ENCODE data around the gene CYP4F2. TPM values are rescaled to one million over a fixed set of nuclear protein-coding genes. Genes with fewer than 3 reads are reported as not detected.
A peak's percentile ranks its signal among the peaks of the same experiment; 100 is the strongest.

The CYP4F2 gene
- total and polyA plus RNA-seq, 9 of the 15 experiments (the other 6 are each of a cell fraction or from before 2014, with no cell fraction given), result 0.10 to 0.56 (median 0.32) TPM; not detected in 2

DNA sequence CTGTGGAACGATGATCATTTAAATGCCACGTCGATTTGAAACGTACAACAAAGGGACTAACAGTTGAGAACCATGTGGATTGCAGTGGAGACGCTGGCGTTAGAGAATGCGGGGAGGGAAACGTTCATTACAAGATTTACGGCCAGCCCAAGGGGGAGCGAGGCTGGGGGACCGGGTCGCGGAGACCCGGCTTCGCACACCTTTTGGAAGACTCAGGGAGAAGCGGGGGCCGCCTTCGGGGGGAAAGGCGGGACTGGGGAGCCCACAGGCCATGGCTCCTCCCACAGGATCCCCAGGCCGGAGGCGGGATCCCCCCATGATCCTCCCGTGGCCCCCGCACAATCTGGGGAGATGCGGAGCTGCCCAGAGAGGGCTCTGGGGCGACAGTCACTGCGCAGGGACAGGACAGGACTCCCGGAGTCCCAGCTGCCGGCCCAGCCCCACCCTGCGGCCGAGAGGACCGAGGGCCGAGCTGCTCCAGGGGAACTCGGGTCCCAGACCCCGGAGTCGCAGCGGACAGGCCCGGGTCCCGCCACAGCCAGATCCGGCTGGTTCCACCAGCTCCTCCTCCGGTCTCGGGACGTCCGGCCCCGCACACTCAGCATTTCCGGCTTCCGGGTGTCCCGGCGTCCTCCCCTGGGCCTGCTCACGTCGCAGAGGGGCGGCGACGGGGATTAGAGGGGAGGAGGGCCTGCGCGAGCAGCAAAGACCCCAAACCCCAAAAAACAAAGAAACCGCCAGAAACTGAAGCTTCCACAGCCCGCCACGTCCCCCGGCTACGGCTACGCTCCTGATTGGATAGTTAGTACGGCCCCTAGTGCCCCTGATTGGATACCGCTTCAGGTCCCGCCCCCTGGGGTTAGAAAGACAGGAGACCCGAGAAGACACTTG, 61.3 kb downstream of the CYP4F2 start (continued):
- peak; percentile 85 for TF ChIP-seq ZBTB17 (CRISPR knock-in tag; IDR thresholded peaks at IDR 0.05)
- TF ChIP-seq, protein P1, sequence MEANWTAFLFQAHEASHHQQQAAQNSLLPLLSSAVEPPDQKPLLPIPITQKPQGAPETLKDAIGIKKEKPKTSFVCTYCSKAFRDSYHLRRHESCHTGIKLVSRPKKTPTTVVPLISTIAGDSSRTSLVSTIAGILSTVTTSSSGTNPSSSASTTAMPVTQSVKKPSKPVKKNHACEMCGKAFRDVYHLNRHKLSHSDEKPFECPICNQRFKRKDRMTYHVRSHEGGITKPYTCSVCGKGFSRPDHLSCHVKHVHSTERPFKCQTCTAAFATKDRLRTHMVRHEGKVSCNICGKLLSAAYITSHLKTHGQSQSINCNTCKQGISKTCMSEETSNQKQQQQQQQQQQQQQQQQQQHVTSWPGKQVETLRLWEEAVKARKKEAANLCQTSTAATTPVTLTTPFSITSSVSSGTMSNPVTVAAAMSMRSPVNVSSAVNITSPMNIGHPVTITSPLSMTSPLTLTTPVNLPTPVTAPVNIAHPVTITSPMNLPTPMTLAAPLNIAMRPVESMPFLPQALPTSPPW (CRISPR knock-in tag; IDR thresholded peaks at IDR 0.05), result peak; percentile 81
- no peak for TF ChIP-seq DDX20 (tag; IDR thresholded peaks at IDR 0.05; ENCODE audit: low read depth)
- no peak for TF ChIP-seq ZC3H4 (CRISPR knock-in tag; IDR thresholded peaks at IDR 0.05; ENCODE audit: borderline replicate concordance)
- peak; percentile 74 for TF ChIP-seq PHF8 (IDR thresholded peaks at IDR 0.05; ENCODE audit: borderline replicate concordance, low read length)
- 0 out of 2 replicates have a peak, but pooled peaks have one; percentile 33 for TF ChIP-seq SIN3B (IDR thresholded peaks at IDR 0.05; ENCODE audit: low read depth)
- TF ChIP-seq TAF1 (IDR thresholded peaks at IDR 0.05; ENCODE audit: control insufficient read depth, extremely low read depth, insufficient read depth, low read length, severe bottlenecking), result peak; percentile 63
- TF ChIP-seq, protein P2, sequence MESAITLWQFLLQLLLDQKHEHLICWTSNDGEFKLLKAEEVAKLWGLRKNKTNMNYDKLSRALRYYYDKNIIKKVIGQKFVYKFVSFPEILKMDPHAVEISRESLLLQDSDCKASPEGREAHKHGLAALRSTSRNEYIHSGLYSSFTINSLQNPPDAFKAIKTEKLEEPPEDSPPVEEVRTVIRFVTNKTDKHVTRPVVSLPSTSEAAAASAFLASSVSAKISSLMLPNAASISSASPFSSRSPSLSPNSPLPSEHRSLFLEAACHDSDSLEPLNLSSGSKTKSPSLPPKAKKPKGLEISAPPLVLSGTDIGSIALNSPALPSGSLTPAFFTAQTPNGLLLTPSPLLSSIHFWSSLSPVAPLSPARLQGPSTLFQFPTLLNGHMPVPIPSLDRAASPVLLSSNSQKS (CRISPR knock-in tag; IDR thresholded peaks at IDR 0.05), result no peak; the same call in 1 of the 2 replicates
- TF ChIP-seq SMARCA4 (IDR thresholded peaks at IDR 0.05), result no peak
- TF ChIP-seq, protein P3, sequence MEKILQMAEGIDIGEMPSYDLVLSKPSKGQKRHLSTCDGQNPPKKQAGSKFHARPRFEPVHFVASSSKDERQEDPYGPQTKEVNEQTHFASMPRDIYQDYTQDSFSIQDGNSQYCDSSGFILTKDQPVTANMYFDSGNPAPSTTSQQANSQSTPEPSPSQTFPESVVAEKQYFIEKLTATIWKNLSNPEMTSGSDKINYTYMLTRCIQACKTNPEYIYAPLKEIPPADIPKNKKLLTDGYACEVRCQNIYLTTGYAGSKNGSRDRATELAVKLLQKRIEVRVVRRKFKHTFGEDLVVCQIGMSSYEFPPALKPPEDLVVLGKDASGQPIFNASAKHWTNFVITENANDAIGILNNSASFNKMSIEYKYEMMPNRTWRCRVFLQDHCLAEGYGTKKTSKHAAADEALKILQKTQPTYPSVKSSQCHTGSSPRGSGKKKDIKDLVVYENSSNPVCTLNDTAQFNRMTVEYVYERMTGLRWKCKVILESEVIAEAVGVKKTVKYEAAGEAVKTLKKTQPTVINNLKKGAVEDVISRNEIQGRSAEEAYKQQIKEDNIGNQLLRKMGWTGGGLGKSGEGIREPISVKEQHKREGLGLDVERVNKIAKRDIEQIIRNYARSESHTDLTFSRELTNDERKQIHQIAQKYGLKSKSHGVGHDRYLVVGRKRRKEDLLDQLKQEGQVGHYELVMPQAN (IDR thresholded peaks at IDR 0.05; ENCODE audit: borderline replicate concordance), result no peak
- TF ChIP-seq, protein P4, sequence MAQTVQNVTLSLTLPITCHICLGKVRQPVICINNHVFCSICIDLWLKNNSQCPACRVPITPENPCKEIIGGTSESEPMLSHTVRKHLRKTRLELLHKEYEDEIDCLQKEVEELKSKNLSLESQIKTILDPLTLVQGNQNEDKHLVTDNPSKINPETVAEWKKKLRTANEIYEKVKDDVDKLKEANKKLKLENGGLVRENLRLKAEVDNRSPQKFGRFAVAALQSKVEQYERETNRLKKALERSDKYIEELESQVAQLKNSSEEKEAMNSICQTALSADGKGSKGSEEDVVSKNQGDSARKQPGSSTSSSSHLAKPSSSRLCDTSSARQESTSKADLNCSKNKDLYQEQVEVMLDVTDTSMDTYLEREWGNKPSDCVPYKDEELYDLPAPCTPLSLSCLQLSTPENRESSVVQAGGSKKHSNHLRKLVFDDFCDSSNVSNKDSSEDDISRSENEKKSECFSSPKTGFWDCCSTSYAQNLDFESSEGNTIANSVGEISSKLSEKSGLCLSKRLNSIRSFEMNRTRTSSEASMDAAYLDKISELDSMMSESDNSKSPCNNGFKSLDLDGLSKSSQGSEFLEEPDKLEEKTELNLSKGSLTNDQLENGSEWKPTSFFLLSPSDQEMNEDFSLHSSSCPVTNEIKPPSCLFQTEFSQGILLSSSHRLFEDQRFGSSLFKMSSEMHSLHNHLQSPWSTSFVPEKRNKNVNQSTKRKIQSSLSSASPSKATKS (CRISPR knock-in tag; IDR thresholded peaks at IDR 0.05), result peak; percentile 76
- TF ChIP-seq DIDO1 (tag; IDR thresholded peaks at IDR 0.05; ENCODE audit: low read depth), result no peak
- TF ChIP-seq POLR2AphosphoS2 (IDR thresholded peaks at IDR 0.05; ENCODE audit: low read length), result peak; percentile 97
- TF ChIP-seq, protein P5, sequence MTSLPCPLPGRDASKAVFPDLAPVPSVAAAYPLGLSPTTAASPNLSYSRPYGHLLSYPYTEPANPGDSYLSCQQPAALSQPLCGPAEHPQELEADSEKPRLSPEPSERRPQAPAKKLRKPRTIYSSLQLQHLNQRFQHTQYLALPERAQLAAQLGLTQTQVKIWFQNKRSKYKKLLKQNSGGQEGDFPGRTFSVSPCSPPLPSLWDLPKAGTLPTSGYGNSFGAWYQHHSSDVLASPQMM (CRISPR knock-in tag; IDR thresholded peaks at IDR 0.05), result peak; percentile 69; the same call in 1 of the 2 replicates
- peak in 1 of 2 experiments; percentile 42; a peak in 1 of 4 replicates for TF ChIP-seq SRF (CRISPR knock-in tag; IDR thresholded peaks at IDR 0.05)
- TF ChIP-seq RBM14 (IDR thresholded peaks at IDR 0.05; ENCODE audit: borderline replicate concordance, insufficient read depth, low read depth, low read length), result 0 out of 2 replicates have a peak, but pooled peaks have one; percentile 80
- peak; percentile 87 for TF ChIP-seq CXXC5 (CRISPR knock-in tag; IDR thresholded peaks at IDR 0.05)
- peak in 1 of 2 experiments; percentile 28; a peak in 1 of 4 replicates for TF ChIP-seq RCOR1 (IDR thresholded peaks at IDR 0.05; ENCODE audit: borderline replicate concordance in 1 of 2, low read depth in 2 of 2, low read length in 2 of 2)
- no peak for TF ChIP-seq SMAD1 (IDR thresholded peaks at IDR 0.05; ENCODE audit: low read depth, low read length, partially characterized antibody)

Data from K562 (cell line).